ENCODE results near the gene STK39. TPM values are rescaled to one million over a fixed set of nuclear protein-coding genes. Genes with fewer than 3 reads are reported as not detected.

Gene STK39
- polyA plus RNA-seq, 2 of the 4 experiments (the other 2 are of a cell fraction) = 14.2 to 27.2 TPM

DNA sequence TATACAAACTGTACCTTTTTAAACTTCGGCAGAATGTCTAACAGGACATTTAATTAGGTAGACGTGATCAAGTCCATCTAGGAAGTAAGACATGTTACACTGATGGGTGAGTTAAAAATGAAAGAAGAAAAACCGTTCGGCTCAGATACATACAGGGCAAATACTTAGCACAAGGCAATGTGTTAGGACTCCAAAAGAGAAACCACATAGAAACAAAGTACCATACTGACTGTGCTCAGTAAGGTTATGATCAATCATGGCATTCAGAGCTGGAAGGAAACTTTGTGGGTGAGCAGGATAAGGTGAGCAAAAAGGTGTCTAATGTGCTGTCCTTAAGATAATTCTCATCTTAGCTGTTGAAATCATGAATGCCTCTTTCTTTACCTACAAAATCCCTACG, 211.9 kb downstream of the STK39 start (continued):
- TF ChIP-seq PHF8 (IDR thresholded peaks at IDR 0.05; ENCODE audit: borderline replicate concordance, low read depth) = no peak
- TF ChIP-seq, protein P1, sequence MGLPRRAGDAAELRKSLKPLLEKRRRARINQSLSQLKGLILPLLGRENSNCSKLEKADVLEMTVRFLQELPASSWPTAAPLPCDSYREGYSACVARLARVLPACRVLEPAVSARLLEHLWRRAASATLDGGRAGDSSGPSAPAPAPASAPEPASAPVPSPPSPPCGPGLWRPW (IDR thresholded peaks at IDR 0.05) = no peak
- no peak for TF ChIP-seq ZC3H11A (IDR thresholded peaks at IDR 0.05)
- no peak for TF ChIP-seq HMGXB4 (CRISPR knock-in tag; IDR thresholded peaks at IDR 0.05; ENCODE audit: borderline replicate concordance)
- TF ChIP-seq HEYL (CRISPR knock-in tag; IDR thresholded peaks at IDR 0.05) = no peak
- no peak for TF ChIP-seq RAD21 (conservative IDR thresholded peaks at IDR 0.05 in 1 of 2, IDR thresholded peaks at IDR 0.05 in 1 of 2)
- no peak for TF ChIP-seq CHD4 (IDR thresholded peaks at IDR 0.05; ENCODE audit: borderline replicate concordance)

DNA sequence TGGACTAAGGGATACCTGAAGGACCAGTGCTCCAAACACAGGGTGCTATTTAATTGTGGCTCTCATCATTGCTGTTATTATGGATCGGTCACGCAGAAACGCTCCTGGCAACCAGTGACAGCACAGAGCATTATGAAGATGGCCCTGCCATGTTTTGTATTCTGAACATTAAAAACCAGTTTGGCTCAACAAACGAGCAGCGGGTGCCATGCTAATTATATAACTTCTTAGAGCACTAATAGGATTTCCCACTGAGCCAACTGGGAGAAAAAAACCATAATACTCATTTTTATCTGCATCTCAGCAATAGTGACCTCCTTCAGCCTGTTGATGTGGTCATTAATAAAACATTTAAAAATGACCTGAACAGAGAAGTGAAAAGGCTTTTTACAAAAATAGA, 212.8 kb downstream of the STK39 start:
- FAIRE-seq = no peak
- Histone ChIP-seq H3K4me2 (no peak overlapping the region), H3K9me3 (no peaks in the 10 kb centered on the region), H3K4me3 (no peak overlapping the region), H3K4me1 (no peaks in the 10 kb centered on the region), H3K27ac (no peak overlapping the region)
- no peak for ATAC-seq
- TF ChIP-seq, protein P2, sequence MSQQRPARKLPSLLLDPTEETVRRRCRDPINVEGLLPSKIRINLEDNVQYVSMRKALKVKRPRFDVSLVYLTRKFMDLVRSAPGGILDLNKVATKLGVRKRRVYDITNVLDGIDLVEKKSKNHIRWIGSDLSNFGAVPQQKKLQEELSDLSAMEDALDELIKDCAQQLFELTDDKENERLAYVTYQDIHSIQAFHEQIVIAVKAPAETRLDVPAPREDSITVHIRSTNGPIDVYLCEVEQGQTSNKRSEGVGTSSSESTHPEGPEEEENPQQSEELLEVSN (IDR thresholded peaks at IDR 0.05; ENCODE audit: borderline replicate concordance, low read depth) = no peak
- TF ChIP-seq FOSB (CRISPR knock-in tag; IDR thresholded peaks at IDR 0.05) = no peak
- no peak for TF ChIP-seq BHLHE40 (IDR thresholded peaks at IDR 0.05; ENCODE audit: low read depth, low read length)
- TF ChIP-seq CEBPB (IDR thresholded peaks at IDR 0.05) = no peak
- TF ChIP-seq FOXS1 (CRISPR knock-in tag; IDR thresholded peaks at IDR 0.05) = no peak
- no peak for TF ChIP-seq GATA3 (IDR thresholded peaks at IDR 0.05; ENCODE audit: borderline replicate concordance)
- no peak for TF ChIP-seq CHD2 (IDR thresholded peaks at IDR 0.05; ENCODE audit: low read length, partially characterized antibody)
- TF ChIP-seq RFX5 (IDR thresholded peaks at IDR 0.05) = no peak
- TF ChIP-seq HEYL (CRISPR knock-in tag; IDR thresholded peaks at IDR 0.05) = no peak
- TF ChIP-seq EHMT2 (IDR thresholded peaks at IDR 0.05; ENCODE audit: low read depth) = no peak
- no peak for TF ChIP-seq JUNB (IDR thresholded peaks at IDR 0.05)
- no peak for TF ChIP-seq HDAC2 (IDR thresholded peaks at IDR 0.05)
- no peak for TF ChIP-seq ESRRA (IDR thresholded peaks at IDR 0.05; ENCODE audit: borderline replicate concordance, low read length)
- TF ChIP-seq, protein P3, sequence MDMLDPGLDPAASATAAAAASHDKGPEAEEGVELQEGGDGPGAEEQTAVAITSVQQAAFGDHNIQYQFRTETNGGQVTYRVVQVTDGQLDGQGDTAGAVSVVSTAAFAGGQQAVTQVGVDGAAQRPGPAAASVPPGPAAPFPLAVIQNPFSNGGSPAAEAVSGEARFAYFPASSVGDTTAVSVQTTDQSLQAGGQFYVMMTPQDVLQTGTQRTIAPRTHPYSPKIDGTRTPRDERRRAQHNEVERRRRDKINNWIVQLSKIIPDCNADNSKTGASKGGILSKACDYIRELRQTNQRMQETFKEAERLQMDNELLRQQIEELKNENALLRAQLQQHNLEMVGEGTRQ (IDR thresholded peaks at IDR 0.05) = no peak
- TF ChIP-seq, protein P4, sequence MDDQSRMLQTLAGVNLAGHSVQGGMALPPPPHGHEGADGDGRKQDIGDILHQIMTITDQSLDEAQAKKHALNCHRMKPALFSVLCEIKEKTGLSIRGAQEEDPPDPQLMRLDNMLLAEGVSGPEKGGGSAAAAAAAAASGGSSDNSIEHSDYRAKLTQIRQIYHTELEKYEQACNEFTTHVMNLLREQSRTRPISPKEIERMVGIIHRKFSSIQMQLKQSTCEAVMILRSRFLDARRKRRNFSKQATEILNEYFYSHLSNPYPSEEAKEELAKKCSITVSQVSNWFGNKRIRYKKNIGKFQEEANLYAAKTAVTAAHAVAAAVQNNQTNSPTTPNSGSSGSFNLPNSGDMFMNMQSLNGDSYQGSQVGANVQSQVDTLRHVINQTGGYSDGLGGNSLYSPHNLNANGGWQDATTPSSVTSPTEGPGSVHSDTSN (IDR thresholded peaks at IDR 0.05) = no peak
- TF ChIP-seq CBX2 (IDR thresholded peaks at IDR 0.05; ENCODE audit: borderline replicate concordance, low read depth) = no peak
- TF ChIP-seq, protein P5, sequence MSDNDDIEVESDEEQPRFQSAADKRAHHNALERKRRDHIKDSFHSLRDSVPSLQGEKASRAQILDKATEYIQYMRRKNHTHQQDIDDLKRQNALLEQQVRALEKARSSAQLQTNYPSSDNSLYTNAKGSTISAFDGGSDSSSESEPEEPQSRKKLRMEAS (IDR thresholded peaks at IDR 0.05) = no peak
- WGBS (ENCODE audit: missing lambda C conversion rate) = 93% methylated on average over 5 of the region's 5 CpGs
- POLR2A ChIA-PET = no interaction called here
- CTCF ChIA-PET = no interaction called here
- DNase-seq (ENCODE audit: low read depth in 1 of 2, low spot score in 1 of 2) = no peak

Measured in A549 (cell line).